GM21423 (cell line): ENCODE measurements around the gene MYH6.

Source experiments
- ATAC-seq: cut with Tn5 transposase; IDR thresholded peaks from one replicate; pipeline ENCODE4 v1.9.1; 2021; ENCODE audit warnings: mild to moderate bottlenecking, moderate library complexity; ENCODE audit not compliant: unreplicated experiment

Gene MYH6

DNA sequence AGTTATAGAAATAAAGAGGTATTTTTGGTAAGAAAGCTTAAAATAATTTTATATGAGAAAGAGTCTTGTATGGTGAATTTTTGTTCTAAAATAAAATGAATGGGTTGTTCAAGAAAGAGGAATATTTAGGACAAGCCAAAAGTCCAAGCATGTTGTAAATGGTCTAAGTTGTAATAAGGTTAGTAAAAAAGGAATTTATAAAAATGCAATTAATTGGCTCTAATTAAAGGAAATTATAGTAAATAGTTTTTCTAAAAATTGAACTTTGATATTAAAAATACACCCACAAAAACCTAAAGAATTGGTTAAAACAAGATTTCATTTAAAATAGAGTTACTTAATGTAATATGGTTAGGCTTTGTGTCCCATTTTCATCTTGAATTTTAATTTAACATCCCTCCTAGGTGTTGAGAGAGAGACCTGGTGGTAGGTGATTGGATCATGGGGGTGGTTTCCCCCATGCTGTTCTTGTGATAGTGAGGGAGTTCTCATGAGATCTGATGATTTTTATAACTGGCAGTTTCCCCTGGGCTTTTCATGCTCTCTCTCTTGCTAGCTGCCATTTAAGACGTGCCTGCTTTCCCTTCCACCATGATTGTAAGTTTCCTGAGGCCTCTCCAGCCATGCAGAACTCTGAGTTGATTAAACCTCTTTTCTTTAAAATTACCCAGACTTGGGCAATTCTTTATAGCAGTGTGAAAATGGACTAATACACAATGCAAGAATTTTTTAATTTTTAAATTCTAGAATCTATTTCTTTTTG is 68.4 kb downstream of the MYH6 start:
- ATAC-seq, result no peak

DNA sequence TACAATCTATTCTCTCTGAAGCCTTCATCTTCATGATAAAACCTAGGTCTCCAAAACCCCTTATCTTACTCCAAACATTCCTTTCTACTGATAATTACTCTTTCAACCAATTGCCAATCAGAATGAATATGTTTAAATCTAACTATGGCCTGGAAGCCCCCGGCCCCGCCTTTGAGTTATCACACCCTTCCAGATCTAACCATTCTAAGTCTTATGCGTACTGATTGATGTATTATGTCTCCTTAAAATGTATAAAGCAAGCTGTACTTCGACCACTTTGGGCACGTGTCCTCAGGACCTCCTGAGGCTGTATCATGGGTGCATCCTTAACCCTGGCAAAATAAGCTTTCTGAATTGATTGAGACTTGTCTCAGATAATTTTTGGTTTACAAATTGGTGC is 72.5 kb downstream of the MYH6 start:
- no peak for ATAC-seq
